ENCODE measurements around the gene PNMA6F.

The PNMA6F gene

GRCh38 chrX:153306527-153307115, 14.9 kb downstream of the PNMA6F start:
- no peak for TF ChIP-seq CTCF (IDR thresholded peaks at IDR 0.05; ENCODE audit: insufficient read depth, low read length, missing control alignments)
- ChIA-PET POLR2A (no interaction called here), CTCF (no interaction called here)
- no peak for DNase-seq (ENCODE audit: low read depth, low spot score)
- no peak overlapping the region for H3K4me3 ChIP-seq (ENCODE audit: low read depth, low read length)

- no peak for DNase-seq (ENCODE audit: low read depth, low spot score)
- TF ChIP-seq CTCF (IDR thresholded peaks at IDR 0.05; ENCODE audit: insufficient read depth, low read length, missing control alignments), result no peak
- CTCF ChIA-PET, result no interaction called here
- POLR2A ChIA-PET, result no interaction called here
- H3K4me3 ChIP-seq (ENCODE audit: low read depth, low read length), result no peak overlapping the region
Observed at GRCh38 chrX:153305972-153306371, 15.6 kb downstream of the PNMA6F start.

- CTCF ChIA-PET, result no interaction called here
Observed at GRCh38 chrX:153304988-153305736, 16.4 kb downstream of the PNMA6F start.

GRCh38 chrX:153303276-153304262, 18.0 kb downstream of the PNMA6F start:
- POLR2A ChIA-PET, result no interaction called here
- no peak for TF ChIP-seq CTCF (IDR thresholded peaks at IDR 0.05; ENCODE audit: insufficient read depth, low read length, missing control alignments)
- no peak for DNase-seq (ENCODE audit: low read depth, low spot score)
- H3K4me3 ChIP-seq (ENCODE audit: low read depth, low read length), result no peak overlapping the region
- CTCF ChIA-PET, result no interaction called here

More at GRCh38 chrX:153304988-153305736, 16.4 kb downstream of the PNMA6F start:
- no peak overlapping the region for H3K4me3 ChIP-seq (ENCODE audit: low read depth, low read length)
- DNase-seq (ENCODE audit: low read depth, low spot score), result no peak
- POLR2A ChIA-PET, result no interaction called here
- TF ChIP-seq CTCF (IDR thresholded peaks at IDR 0.05; ENCODE audit: insufficient read depth, low read length, missing control alignments), result no peak

- CTCF ChIA-PET, result no interaction called here
- H3K4me3 ChIP-seq (ENCODE audit: low read depth, low read length), result no peak overlapping the region
- no peak for DNase-seq (ENCODE audit: low read depth, low spot score)
- TF ChIP-seq CTCF (IDR thresholded peaks at IDR 0.05; ENCODE audit: insufficient read depth, low read length, missing control alignments), result no peak
- POLR2A ChIA-PET, result no interaction called here
Observed at GRCh38 chrX:153302796-153303195, 18.8 kb downstream of the PNMA6F start.

GRCh38 chrX:153301746-153302145, 19.8 kb downstream of the PNMA6F start:
- ChIA-PET POLR2A (no interaction called here), CTCF (interaction anchor here (1.0 kb wide), 1 partner anchor 36 kb away, joined by 3 read pairs; no protein-coding TSS in a partner anchor)
- DNase-seq (ENCODE audit: low read depth, low spot score), result no peak
- TF ChIP-seq CTCF (IDR thresholded peaks at IDR 0.05; ENCODE audit: insufficient read depth, low read length, missing control alignments), result no peak
- no peak overlapping the region for H3K4me3 ChIP-seq (ENCODE audit: low read depth, low read length)
